Measurements from ENCODE around the gene FAM171A2.

DNA sequence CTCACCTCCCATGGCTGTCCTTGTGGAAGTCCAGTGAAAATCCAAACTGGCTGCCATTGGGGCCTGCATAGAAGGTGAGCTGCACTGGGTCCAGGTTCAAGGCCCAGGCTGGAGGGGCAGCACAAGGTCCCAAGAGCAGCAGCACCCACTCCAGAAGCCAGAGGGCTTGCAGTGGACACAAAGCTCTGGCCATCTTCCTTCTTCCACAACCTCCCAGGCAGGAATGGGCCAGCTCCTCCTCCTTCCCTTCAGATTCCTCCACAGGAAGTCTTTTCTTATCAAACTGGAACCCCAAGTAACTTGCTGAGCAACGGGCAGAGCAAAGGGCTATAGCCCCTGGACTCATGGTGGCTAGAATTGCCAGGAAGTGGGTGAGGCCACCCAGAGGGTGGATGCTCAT lies 25.6 kb upstream of the FAM171A2 start, which contains the start of gene ITGA2B:
- TF ChIP-seq POLR2A (IDR thresholded peaks at IDR 0.05), result no peak
- TF ChIP-seq, protein P1, sequence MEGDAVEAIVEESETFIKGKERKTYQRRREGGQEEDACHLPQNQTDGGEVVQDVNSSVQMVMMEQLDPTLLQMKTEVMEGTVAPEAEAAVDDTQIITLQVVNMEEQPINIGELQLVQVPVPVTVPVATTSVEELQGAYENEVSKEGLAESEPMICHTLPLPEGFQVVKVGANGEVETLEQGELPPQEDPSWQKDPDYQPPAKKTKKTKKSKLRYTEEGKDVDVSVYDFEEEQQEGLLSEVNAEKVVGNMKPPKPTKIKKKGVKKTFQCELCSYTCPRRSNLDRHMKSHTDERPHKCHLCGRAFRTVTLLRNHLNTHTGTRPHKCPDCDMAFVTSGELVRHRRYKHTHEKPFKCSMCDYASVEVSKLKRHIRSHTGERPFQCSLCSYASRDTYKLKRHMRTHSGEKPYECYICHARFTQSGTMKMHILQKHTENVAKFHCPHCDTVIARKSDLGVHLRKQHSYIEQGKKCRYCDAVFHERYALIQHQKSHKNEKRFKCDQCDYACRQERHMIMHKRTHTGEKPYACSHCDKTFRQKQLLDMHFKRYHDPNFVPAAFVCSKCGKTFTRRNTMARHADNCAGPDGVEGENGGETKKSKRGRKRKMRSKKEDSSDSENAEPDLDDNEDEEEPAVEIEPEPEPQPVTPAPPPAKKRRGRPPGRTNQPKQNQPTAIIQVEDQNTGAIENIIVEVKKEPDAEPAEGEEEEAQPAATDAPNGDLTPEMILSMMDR (IDR thresholded peaks at IDR 0.05), result no peak

Data from body of pancreas (tissue), 4 donors.